ENCODE results near the gene NDUFAF5.

DNA sequence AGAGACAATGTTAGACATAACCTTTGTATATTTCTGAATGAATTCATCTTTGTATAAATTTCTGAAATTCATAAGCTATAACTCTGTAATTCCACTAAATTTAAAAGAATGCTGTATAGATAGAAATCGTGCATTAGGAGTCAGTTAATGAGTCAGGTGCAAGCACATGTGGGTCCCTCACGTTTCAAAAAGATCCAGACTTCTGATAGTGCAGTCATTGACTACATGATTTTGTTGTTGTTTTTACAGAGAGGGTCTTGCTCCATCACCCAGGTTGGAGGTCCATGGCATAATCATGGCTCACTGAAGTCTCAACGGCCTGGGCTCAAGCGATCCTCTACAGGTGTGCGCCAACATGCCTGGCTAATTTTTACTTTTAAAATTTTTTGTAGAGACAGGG, 14.7 kb upstream of the NDUFAF5 start:
- TF ChIP-seq ZC3H10 (CRISPR knock-in tag; IDR thresholded peaks at IDR 0.05): no peak
- TF ChIP-seq CSDC2 (CRISPR knock-in tag; IDR thresholded peaks at IDR 0.05): no peak
- no peak for TF ChIP-seq ZNF565 (CRISPR knock-in tag; conservative IDR thresholded peaks at IDR 0.05; ENCODE audit: low read depth)
- TF ChIP-seq, protein P1, sequence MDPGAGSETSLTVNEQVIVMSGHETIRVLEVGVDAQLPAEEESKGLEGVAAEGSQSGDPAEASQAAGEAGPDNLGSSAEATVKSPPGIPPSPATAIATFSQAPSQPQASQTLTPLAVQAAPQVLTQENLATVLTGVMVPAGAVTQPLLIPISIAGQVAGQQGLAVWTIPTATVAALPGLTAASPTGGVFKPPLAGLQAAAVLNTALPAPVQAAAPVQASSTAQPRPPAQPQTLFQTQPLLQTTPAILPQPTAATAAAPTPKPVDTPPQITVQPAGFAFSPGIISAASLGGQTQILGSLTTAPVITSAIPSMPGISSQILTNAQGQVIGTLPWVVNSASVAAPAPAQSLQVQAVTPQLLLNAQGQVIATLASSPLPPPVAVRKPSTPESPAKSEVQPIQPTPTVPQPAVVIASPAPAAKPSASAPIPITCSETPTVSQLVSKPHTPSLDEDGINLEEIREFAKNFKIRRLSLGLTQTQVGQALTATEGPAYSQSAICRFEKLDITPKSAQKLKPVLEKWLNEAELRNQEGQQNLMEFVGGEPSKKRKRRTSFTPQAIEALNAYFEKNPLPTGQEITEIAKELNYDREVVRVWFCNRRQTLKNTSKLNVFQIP (CRISPR knock-in tag; IDR thresholded peaks at IDR 0.05; ENCODE audit: borderline replicate concordance, low read depth): no peak
- TF ChIP-seq ARNTL (CRISPR knock-in tag; IDR thresholded peaks at IDR 0.05; ENCODE audit: borderline replicate concordance, low read depth): no peak
- TF ChIP-seq BACH2 (CRISPR knock-in tag; IDR thresholded peaks at IDR 0.05; ENCODE audit: borderline replicate concordance): no peak
